ENCODE data around the gene PTRHD1. TPM values are rescaled to one million over a fixed set of nuclear protein-coding genes. Genes with fewer than 3 reads are reported as not detected.

The PTRHD1 gene
- total and polyA plus RNA-seq, 10 of the 15 experiments (the other 5 are each of a cell fraction or from before 2014, with no cell fraction given) = 15.9 to 64.2 (median 45.0) TPM

DNA sequence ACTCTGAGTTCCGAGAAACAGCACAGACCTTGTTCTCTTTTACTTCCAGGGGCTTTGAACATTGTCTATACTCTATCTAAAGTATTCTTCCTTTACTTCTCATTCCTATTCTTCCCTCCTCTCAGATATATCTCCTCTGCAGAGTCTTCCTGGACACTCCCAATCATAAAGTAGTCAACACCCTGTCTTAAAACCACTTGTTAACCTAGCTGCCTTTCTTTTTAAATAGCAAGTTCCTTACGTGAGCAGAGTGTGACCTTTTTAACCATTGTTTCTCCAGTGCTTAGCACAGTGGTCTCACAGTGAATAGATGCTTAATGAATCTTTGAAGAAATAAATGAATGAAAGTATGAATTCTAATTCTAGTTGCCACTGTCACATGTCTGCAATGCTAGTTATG lies 47.4 kb downstream of the PTRHD1 start:
- Histone ChIP-seq H2AFZ (ENCODE audit: control insufficient read depth, low read depth, low read length) (no peak overlapping the region), H3K27ac (ENCODE audit: control insufficient read depth, insufficient read depth) (no peak overlapping the region), H3K4me3 (no peak overlapping the region), H3K4me2 (ENCODE audit: control insufficient read depth, insufficient read depth) (no peak overlapping the region), H3K79me2 (ENCODE audit: control insufficient read depth, insufficient read depth, low read length) (no peaks in the 10 kb centered on the region), H3K9me3 (replicated peaks; ENCODE audit: control insufficient read depth, insufficient read depth, low read length) (no peaks in the 10 kb centered on the region), H3K27me3 (replicated peaks in 1 of 2; ENCODE audit: control insufficient read depth in 2 of 2, insufficient read depth in 2 of 2, low read length in 1 of 2) (no peaks in the 10 kb centered on the region), H3K4me1 (ENCODE audit: control insufficient read depth, insufficient read depth, low read length) (no peaks in the 10 kb centered on the region), H4K20me1 (ENCODE audit: control insufficient read depth, insufficient read depth) (no peaks in the 10 kb centered on the region), H3K9ac (ENCODE audit: control insufficient read depth, insufficient read depth, low read length) (no peak overlapping the region), H3K36me3 (ENCODE audit: control insufficient read depth in 2 of 2, insufficient read depth in 2 of 2, low read length in 1 of 2) (peaks cover 1 to 3% of the 10 kb centered on the region in 2 experiments; a peak in 2 of 4 replicates)
- ChIA-PET RAD21 (ENCODE audit: unreplicated experiment) (no interaction called here), SMC1A (ENCODE audit: uncharacterized antibody, unreplicated experiment) (interaction anchor here (1.5 kb wide), 1 partner anchor 19 kb away, joined by 6 read pairs; no protein-coding TSS in a partner anchor), POLR2A (no interaction called here), CTCF (no interaction called here)
- WGBS (ENCODE audit: insufficient coverage, insufficient replicate concordance, low lambda C conversion rate, missing lambda C conversion rate) = 100% methylated on average over 2 of the region's 2 CpGs
- in situ Hi-C loops (cut with MboI) (no loop called here), intact Hi-C loops (cut with micrococcal nuclease; ENCODE audit: unreplicated experiment) (no loop called here)
- no TSS peak for BruUV-seq (replicated peaks)
- TF ChIP-seq RELA (IDR thresholded peaks at IDR 0.05; ENCODE audit: borderline replicate concordance, partially characterized antibody) (no peak), SMAD1 (IDR thresholded peaks at IDR 0.05; ENCODE audit: low read depth, partially characterized antibody) (no peak), CBX3 (IDR thresholded peaks at IDR 0.05; ENCODE audit: borderline replicate concordance, low read depth) (no peak), CHD2 (IDR thresholded peaks at IDR 0.05; ENCODE audit: borderline replicate concordance, low read depth, low read length) (no peak), NR2C2 (IDR thresholded peaks at IDR 0.05; ENCODE audit: borderline replicate concordance, control insufficient read depth, insufficient read length, low read depth) (no peak), STAT3 (IDR thresholded peaks at IDR 0.05; ENCODE audit: low read depth, low read length) (no peak), EED (IDR thresholded peaks at IDR 0.05; ENCODE audit: low read depth) (no peak), EZH2 (IDR thresholded peaks at IDR 0.05; ENCODE audit: borderline replicate concordance, control insufficient read depth, low read depth, low read length) (no peak), SMC3 (IDR thresholded peaks at IDR 0.05; ENCODE audit: borderline replicate concordance, low read length) (no peak), STAT1 (conservative IDR thresholded peaks at IDR 0.05) (no peak), FOXM1 (IDR thresholded peaks at IDR 0.05; ENCODE audit: low read depth, low read length) (no peak), SPI1 (IDR thresholded peaks at IDR 0.05; ENCODE audit: borderline replicate concordance, insufficient read depth, low read depth, low read length) (no peak)
- TF ChIP-seq, protein P1, sequence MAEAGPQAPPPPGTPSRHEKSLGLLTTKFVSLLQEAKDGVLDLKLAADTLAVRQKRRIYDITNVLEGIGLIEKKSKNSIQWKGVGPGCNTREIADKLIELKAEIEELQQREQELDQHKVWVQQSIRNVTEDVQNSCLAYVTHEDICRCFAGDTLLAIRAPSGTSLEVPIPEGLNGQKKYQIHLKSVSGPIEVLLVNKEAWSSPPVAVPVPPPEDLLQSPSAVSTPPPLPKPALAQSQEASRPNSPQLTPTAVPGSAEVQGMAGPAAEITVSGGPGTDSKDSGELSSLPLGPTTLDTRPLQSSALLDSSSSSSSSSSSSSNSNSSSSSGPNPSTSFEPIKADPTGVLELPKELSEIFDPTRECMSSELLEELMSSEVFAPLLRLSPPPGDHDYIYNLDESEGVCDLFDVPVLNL (IDR thresholded peaks at IDR 0.05; ENCODE audit: low read depth, low read length) = no peak
- TF ChIP-seq, protein P2, sequence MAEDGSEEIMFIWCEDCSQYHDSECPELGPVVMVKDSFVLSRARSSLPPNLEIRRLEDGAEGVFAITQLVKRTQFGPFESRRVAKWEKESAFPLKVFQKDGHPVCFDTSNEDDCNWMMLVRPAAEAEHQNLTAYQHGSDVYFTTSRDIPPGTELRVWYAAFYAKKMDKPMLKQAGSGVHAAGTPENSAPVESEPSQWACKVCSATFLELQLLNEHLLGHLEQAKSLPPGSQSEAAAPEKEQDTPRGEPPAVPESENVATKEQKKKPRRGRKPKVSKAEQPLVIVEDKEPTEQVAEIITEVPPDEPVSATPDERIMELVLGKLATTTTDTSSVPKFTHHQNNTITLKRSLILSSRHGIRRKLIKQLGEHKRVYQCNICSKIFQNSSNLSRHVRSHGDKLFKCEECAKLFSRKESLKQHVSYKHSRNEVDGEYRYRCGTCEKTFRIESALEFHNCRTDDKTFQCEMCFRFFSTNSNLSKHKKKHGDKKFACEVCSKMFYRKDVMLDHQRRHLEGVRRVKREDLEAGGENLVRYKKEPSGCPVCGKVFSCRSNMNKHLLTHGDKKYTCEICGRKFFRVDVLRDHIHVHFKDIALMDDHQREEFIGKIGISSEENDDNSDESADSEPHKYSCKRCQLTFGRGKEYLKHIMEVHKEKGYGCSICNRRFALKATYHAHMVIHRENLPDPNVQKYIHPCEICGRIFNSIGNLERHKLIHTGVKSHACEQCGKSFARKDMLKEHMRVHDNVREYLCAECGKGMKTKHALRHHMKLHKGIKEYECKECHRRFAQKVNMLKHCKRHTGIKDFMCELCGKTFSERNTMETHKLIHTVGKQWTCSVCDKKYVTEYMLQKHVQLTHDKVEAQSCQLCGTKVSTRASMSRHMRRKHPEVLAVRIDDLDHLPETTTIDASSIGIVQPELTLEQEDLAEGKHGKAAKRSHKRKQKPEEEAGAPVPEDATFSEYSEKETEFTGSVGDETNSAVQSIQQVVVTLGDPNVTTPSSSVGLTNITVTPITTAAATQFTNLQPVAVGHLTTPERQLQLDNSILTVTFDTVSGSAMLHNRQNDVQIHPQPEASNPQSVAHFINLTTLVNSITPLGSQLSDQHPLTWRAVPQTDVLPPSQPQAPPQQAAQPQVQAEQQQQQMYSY (CRISPR knock-in tag; IDR thresholded peaks at IDR 0.05) = no peak
- TF ChIP-seq, protein P3, sequence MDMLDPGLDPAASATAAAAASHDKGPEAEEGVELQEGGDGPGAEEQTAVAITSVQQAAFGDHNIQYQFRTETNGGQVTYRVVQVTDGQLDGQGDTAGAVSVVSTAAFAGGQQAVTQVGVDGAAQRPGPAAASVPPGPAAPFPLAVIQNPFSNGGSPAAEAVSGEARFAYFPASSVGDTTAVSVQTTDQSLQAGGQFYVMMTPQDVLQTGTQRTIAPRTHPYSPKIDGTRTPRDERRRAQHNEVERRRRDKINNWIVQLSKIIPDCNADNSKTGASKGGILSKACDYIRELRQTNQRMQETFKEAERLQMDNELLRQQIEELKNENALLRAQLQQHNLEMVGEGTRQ (IDR thresholded peaks at IDR 0.05; ENCODE audit: borderline replicate concordance, low read depth, low read length) = no peak
- FAIRE-seq (no peak), DNase-seq (ENCODE audit: low read depth, low spot score) (no peak), ATAC-seq (no peak)
